ENCODE data around the gene DNAJC24. TPM values are rescaled to one million over a fixed set of nuclear protein-coding genes. Genes with fewer than 3 reads are reported as not detected.

The DNAJC24 gene
- total and polyA plus RNA-seq, 10 of the 15 experiments (the other 5 are each of a cell fraction or from before 2014, with no cell fraction given), result 10.0 to 25.4 (median 13.8) TPM

DNA sequence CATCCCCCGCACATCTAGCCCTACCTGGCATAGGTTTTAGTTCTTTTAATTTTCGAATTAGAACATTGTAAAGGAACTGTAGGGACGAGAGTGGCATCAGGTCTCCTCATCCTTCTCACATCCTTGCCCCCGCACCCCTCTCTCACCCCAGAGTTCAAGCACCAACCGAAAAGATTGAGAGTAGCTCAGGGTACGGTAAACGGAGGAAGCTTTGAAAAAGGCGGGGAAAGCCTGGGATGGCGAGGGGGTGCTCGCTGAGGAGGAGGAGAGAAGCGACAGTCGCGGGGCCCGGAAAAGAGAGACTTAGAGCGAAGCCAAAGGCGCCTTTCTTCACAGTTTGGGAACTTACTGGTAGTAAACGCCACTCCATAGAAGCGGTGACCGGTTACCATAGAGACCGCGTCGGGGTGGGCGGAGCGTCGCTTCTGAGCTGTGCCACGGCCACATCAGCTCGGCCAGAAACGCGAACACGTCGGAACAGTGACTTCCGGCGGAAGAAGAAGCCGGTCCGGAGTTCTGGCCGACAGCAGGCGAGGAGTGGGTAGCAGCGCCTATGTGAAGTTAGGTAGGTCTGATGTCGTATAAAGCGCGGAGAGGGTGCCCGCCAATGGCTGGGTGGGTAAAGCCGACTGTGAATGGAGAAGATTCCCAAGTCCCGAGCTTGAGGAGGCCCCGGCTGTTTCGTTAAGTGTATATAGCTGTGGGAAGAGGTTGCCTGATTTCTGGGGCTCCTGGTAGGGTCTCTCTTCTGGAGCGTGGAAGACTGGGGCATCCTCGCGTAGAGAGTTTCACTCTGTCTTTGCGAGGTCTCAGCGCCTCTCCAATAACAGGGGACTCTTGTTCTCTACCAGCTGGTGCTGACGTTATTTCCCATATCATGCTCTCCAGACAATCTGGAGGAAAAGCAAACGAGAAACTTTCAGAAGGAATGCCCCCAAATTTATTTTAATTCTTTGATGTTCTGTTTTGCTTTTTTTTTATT is at the start of gene DNAJC24, which contains the start of gene DCDC1 (continued):
- TF ChIP-seq CEBPB (IDR thresholded peaks at IDR 0.05; ENCODE audit: borderline replicate concordance in 1 of 2, low read depth in 2 of 2, low read length in 2 of 2), result no peak
- TF ChIP-seq RELA (IDR thresholded peaks at IDR 0.05; ENCODE audit: borderline replicate concordance, partially characterized antibody), result peak; percentile 69
- TF ChIP-seq, protein P1, sequence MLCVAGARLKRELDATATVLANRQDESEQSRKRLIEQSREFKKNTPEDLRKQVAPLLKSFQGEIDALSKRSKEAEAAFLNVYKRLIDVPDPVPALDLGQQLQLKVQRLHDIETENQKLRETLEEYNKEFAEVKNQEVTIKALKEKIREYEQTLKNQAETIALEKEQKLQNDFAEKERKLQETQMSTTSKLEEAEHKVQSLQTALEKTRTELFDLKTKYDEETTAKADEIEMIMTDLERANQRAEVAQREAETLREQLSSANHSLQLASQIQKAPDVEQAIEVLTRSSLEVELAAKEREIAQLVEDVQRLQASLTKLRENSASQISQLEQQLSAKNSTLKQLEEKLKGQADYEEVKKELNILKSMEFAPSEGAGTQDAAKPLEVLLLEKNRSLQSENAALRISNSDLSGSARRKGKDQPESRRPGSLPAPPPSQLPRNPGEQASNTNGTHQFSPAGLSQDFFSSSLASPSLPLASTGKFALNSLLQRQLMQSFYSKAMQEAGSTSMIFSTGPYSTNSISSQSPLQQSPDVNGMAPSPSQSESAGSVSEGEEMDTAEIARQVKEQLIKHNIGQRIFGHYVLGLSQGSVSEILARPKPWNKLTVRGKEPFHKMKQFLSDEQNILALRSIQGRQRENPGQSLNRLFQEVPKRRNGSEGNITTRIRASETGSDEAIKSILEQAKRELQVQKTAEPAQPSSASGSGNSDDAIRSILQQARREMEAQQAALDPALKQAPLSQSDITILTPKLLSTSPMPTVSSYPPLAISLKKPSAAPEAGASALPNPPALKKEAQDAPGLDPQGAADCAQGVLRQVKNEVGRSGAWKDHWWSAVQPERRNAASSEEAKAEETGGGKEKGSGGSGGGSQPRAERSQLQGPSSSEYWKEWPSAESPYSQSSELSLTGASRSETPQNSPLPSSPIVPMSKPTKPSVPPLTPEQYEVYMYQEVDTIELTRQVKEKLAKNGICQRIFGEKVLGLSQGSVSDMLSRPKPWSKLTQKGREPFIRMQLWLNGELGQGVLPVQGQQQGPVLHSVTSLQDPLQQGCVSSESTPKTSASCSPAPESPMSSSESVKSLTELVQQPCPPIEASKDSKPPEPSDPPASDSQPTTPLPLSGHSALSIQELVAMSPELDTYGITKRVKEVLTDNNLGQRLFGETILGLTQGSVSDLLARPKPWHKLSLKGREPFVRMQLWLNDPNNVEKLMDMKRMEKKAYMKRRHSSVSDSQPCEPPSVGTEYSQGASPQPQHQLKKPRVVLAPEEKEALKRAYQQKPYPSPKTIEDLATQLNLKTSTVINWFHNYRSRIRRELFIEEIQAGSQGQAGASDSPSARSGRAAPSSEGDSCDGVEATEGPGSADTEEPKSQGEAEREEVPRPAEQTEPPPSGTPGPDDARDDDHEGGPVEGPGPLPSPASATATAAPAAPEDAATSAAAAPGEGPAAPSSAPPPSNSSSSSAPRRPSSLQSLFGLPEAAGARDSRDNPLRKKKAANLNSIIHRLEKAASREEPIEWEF (IDR thresholded peaks at IDR 0.05; ENCODE audit: insufficient replicate concordance, low read depth, low read length), result peak; percentile 43
- TF ChIP-seq, protein P2, sequence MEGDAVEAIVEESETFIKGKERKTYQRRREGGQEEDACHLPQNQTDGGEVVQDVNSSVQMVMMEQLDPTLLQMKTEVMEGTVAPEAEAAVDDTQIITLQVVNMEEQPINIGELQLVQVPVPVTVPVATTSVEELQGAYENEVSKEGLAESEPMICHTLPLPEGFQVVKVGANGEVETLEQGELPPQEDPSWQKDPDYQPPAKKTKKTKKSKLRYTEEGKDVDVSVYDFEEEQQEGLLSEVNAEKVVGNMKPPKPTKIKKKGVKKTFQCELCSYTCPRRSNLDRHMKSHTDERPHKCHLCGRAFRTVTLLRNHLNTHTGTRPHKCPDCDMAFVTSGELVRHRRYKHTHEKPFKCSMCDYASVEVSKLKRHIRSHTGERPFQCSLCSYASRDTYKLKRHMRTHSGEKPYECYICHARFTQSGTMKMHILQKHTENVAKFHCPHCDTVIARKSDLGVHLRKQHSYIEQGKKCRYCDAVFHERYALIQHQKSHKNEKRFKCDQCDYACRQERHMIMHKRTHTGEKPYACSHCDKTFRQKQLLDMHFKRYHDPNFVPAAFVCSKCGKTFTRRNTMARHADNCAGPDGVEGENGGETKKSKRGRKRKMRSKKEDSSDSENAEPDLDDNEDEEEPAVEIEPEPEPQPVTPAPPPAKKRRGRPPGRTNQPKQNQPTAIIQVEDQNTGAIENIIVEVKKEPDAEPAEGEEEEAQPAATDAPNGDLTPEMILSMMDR (IDR thresholded peaks at IDR 0.05 in 2 of 3, conservative IDR thresholded peaks at IDR 0.05 in 1 of 3; ENCODE audit: control insufficient read depth in 2 of 3, extremely low read depth in 1 of 3, insufficient read depth in 1 of 3, low read depth in 3 of 3, low read length in 3 of 3), result no peak
- 0 out of 2 replicates have a peak, but pooled peaks have one; percentile 50 for TF ChIP-seq IRF4 (IDR thresholded peaks at IDR 0.05; ENCODE audit: low read depth, low read length)
- TF ChIP-seq JUND (IDR thresholded peaks at IDR 0.05; ENCODE audit: low read depth, low read length), result 0 out of 2 replicates have a peak, but pooled peaks have one; percentile 24
- TF ChIP-seq RB1 (IDR thresholded peaks at IDR 0.05; ENCODE audit: borderline replicate concordance), result peak; percentile 77; the same call in 1 of the 2 replicates
- no peak for TF ChIP-seq GATAD2B (conservative IDR thresholded peaks at IDR 0.05; ENCODE audit: low read depth)
- TF ChIP-seq CREM (IDR thresholded peaks at IDR 0.05; ENCODE audit: low read depth), result peak; percentile 90
- no peak for TF ChIP-seq WRNIP1 (IDR thresholded peaks at IDR 0.05; ENCODE audit: borderline replicate concordance, low read depth, low read length)
- TF ChIP-seq, protein P3, sequence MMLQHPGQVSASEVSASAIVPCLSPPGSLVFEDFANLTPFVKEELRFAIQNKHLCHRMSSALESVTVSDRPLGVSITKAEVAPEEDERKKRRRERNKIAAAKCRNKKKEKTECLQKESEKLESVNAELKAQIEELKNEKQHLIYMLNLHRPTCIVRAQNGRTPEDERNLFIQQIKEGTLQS (IDR thresholded peaks at IDR 0.05; ENCODE audit: borderline replicate concordance, extremely low read depth, low read depth, low read length), result no peak
- no peak for TF ChIP-seq ZNF622 (IDR thresholded peaks at IDR 0.05)
- TF ChIP-seq NFXL1 (IDR thresholded peaks at IDR 0.05; ENCODE audit: borderline replicate concordance), result no peak
- TF ChIP-seq NR2F1 (conservative IDR thresholded peaks at IDR 0.05), result no peak
- peak; percentile 75 for TF ChIP-seq SP1 (IDR thresholded peaks at IDR 0.05; ENCODE audit: low read depth, low read length)
- peak; percentile 58 for TF ChIP-seq KLF5 (IDR thresholded peaks at IDR 0.05; ENCODE audit: partially characterized antibody)
- TF ChIP-seq TCF3 (IDR thresholded peaks at IDR 0.05; ENCODE audit: borderline replicate concordance, insufficient read depth, low read depth, low read length), result no peak
- TF ChIP-seq, protein P4, sequence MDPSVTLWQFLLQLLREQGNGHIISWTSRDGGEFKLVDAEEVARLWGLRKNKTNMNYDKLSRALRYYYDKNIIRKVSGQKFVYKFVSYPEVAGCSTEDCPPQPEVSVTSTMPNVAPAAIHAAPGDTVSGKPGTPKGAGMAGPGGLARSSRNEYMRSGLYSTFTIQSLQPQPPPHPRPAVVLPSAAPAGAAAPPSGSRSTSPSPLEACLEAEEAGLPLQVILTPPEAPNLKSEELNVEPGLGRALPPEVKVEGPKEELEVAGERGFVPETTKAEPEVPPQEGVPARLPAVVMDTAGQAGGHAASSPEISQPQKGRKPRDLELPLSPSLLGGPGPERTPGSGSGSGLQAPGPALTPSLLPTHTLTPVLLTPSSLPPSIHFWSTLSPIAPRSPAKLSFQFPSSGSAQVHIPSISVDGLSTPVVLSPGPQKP (IDR thresholded peaks at IDR 0.05; ENCODE audit: low read depth, low read length), result peak; percentile 93
- peak; percentile 67; the same call in 1 of the 2 replicates for TF ChIP-seq SREBF2 (IDR thresholded peaks at IDR 0.05; ENCODE audit: low read length)
- TF ChIP-seq RAD21 (IDR thresholded peaks at IDR 0.05; ENCODE audit: insufficient read depth, low read depth, low read length), result no peak

Data from GM12878 (cell line).